ENCODE data around the gene RASA2. TPM values are rescaled to one million over a fixed set of nuclear protein-coding genes. Genes with fewer than 3 reads are reported as not detected.

RASA2 gene
- total and polyA plus RNA-seq, 9 of the 15 experiments (the other 6 are each of a cell fraction or from before 2014, with no cell fraction given), result 2.0 to 12.8 (median 9.5) TPM

GRCh38 chr3:141644931-141645330, 158.1 kb downstream of the RASA2 start:
- no peak overlapping the region for H3K27ac ChIP-seq (ENCODE audit: extremely low read depth, low read depth, low read length)
- ATAC-seq (peak; percentile 91), FAIRE-seq (peak; percentile 81), DNase-seq (ENCODE audit: extremely low read depth in 1 of 4, low spot score in 3 of 4) (peak; percentile 72 to 82 (median 73))
- in situ Hi-C loops (cut with MboI) (loop anchor here (10.0 kb wide), 1 partner anchor 170 kb away; no protein-coding TSS in a partner anchor), intact Hi-C loops (cut with micrococcal nuclease) (loop anchor here (1.0 to 5.0 kb wide), 4 partner anchors 69 to 333 kb away; partner anchors contain the start of gene RNF7)
- no peaks in the 10 kb centered on the region for H3K9me1 ChIP-seq (ENCODE audit: control insufficient read depth, insufficient read depth, low read length)
- H3K4me3 ChIP-seq, result no peak overlapping the region
- CTCF ChIA-PET (ENCODE audit: low intra/inter-chr PET ratio), result interaction anchor here (1.0 to 1.3 kb wide), 2 partner anchors 350 to 352 kb away, joined by 3 to 4 read pairs; no protein-coding TSS in a partner anchor
- peak overlapping the region; percentile 16; the same call in 1 of the 2 replicates for H2AFZ ChIP-seq (ENCODE audit: low read depth, low read length)
- BruUV-seq (replicated peaks), result no TSS peak
- 31% methylated on average over 5 of the region's 5 CpGs for WGBS (ENCODE audit: insufficient coverage, low coverage, missing lambda C conversion rate)
- peaks cover 0 to 11% of the 10 kb centered on the region in 2 experiments; a peak in 3 of 5 replicates for H3K4me1 ChIP-seq (replicated peaks in 1 of 2; ENCODE audit: control insufficient read depth in 2 of 2, insufficient read depth in 2 of 2, low read length in 2 of 2)
- no peaks in the 10 kb centered on the region for H3K9me3 ChIP-seq (replicated peaks; ENCODE audit: control insufficient read depth, insufficient read depth, low read depth, low read length)
- POLR2A ChIA-PET, result no interaction called here
- no peak overlapping the region for H3K9ac ChIP-seq (ENCODE audit: insufficient read depth in 1 of 2, low read depth in 2 of 2, low read length in 2 of 2)
- no peaks in the 10 kb centered on the region for H3K27me3 ChIP-seq (ENCODE audit: control insufficient read depth in 2 of 2, insufficient read depth in 2 of 2, low read length in 2 of 2)
- H4K20me1 ChIP-seq (replicated peaks; ENCODE audit: control insufficient read depth, insufficient read depth, low read length), result no peaks in the 10 kb centered on the region
- no peaks in the 10 kb centered on the region for H3K79me2 ChIP-seq (ENCODE audit: control insufficient read depth, insufficient read depth, low read length)
- H3K36me3 ChIP-seq (ENCODE audit: control insufficient read depth, insufficient read depth, low read length), result no peaks in the 10 kb centered on the region
- H3K4me2 ChIP-seq (ENCODE audit: insufficient read depth, low read length), result no peak overlapping the region
- TF ChIP-seq ZNF639 (CRISPR knock-in tag; conservative IDR thresholded peaks at IDR 0.05 in 1 of 2, IDR thresholded peaks at IDR 0.05 in 1 of 2) (no peak), THAP12 (CRISPR knock-in tag; IDR thresholded peaks at IDR 0.05) (no peak), ZNF274 (IDR thresholded peaks at IDR 0.05; ENCODE audit: borderline replicate concordance, low read depth, low read length) (no peak), IRF1 (CRISPR knock-in tag; IDR thresholded peaks at IDR 0.05; ENCODE audit: borderline replicate concordance) (no peak), CGGBP1 (CRISPR knock-in tag; IDR thresholded peaks at IDR 0.05) (no peak), DACH1 (IDR thresholded peaks at IDR 0.05; ENCODE audit: partially characterized antibody) (no peak), RAD21 (CRISPR knock-in tag; conservative IDR thresholded peaks at IDR 0.05 in 1 of 2, IDR thresholded peaks at IDR 0.05 in 1 of 2) (peak; percentile 57 to 82), POLR2B (IDR thresholded peaks at IDR 0.05; ENCODE audit: low read depth, partially characterized antibody) (no peak), TOE1 (IDR thresholded peaks at IDR 0.05; ENCODE audit: borderline replicate concordance) (0 out of 2 replicates have a peak, but pooled peaks have one; percentile 10), TOE1 (CRISPR knock-in tag; IDR thresholded peaks at IDR 0.05; ENCODE audit: borderline replicate concordance, low read depth) (no peak), ZBTB7A (IDR thresholded peaks at IDR 0.05; ENCODE audit: borderline replicate concordance, control insufficient read depth, low read depth, low read length) (no peak), NR4A1 (CRISPR knock-in tag; IDR thresholded peaks at IDR 0.05) (no peak), NR4A1 (tag; IDR thresholded peaks at IDR 0.05) (no peak), ESRRA (IDR thresholded peaks at IDR 0.05; ENCODE audit: borderline replicate concordance, low read depth) (no peak)

Measured in K562 (cell line).